Hepatocyte (in vitro differentiated cells): ENCODE data around the gene COQ5. TPM values are rescaled to one million over a fixed set of nuclear protein-coding genes. Genes with fewer than 3 reads are reported as not detected.

Experiments
- DNase-seq: peaks from one replicate; pipeline ENCODE4 v3.0.0-alpha.2; 2016; ENCODE audit warnings: low spot score
- H2AFZ ChIP-seq: fragments of 200-600 bp; sonication (generic); 2 replicates; pipeline ENCODE4 v1.6.0; 2016; ENCODE audit warnings: antibody characterized with exemption, mild to moderate bottlenecking
- H3K27ac ChIP-seq: fragments of 200-600 bp; sonication (generic); 2 replicates; pipeline ENCODE4 v1.5.1; 2016; ENCODE audit warnings: mild to moderate bottlenecking
- H3K27me3 ChIP-seq: fragments of 200-600 bp; sonication (generic); 2 replicates; pipeline ENCODE4 v1.6.1; 2016
- H3K36me3 ChIP-seq: fragments of 200-600 bp; sonication (generic); replicated peaks from 2 replicates; pipeline ENCODE4 v1.5.1; 2016; ENCODE audit warnings: low read depth; ENCODE audit not compliant: insufficient read depth
- H3K4me1 ChIP-seq: fragments of 200-600 bp; sonication (generic); 2 replicates; pipeline ENCODE4 v1.5.1; 2016; ENCODE audit warnings: mild to moderate bottlenecking, moderate library complexity; ENCODE audit not compliant: insufficient read depth
- H3K4me2 ChIP-seq: fragments of 200-600 bp; sonication (generic); 2 replicates; pipeline ENCODE4 v1.6.0; 2016
- H3K4me3 ChIP-seq: fragments of 200-600 bp; sonication (generic); 2 replicates; pipeline ENCODE4 v1.5.1; 2016; ENCODE audit warnings: mild to moderate bottlenecking
- H3K79me2 ChIP-seq: fragments of 200-600 bp; sonication (generic); 2 replicates; pipeline ENCODE4 v1.6.0; 2017; ENCODE audit warnings: mild to moderate bottlenecking
- H3K9me2 ChIP-seq: fragments of 200-600 bp; sonication (generic); replicated peaks from 2 replicates; pipeline ENCODE4 v1.6.0; 2017; ENCODE audit warnings: mild to moderate bottlenecking; ENCODE audit not compliant: insufficient read depth
- H3K9me3 ChIP-seq: fragments of 200-600 bp; sonication (generic); 2 replicates; pipeline ENCODE4 v1.5.1; 2016; ENCODE audit warnings: low read depth, mild to moderate bottlenecking
- H4K20me1 ChIP-seq: fragments of 200-600 bp; sonication (generic); 2 replicates; pipeline ENCODE4 v1.6.0; 2016; ENCODE audit warnings: mild to moderate bottlenecking; ENCODE audit not compliant: insufficient read depth, poor library complexity, severe bottlenecking
- CTCF ChIP-seq: fragments of 200-600 bp; sonication (generic); IDR thresholded peaks from 2 replicates; pipeline ENCODE4 v1.5.1; 2016; ENCODE audit warnings: antibody characterized with exemption, mild to moderate bottlenecking; ENCODE audit not compliant: poor library complexity
- EZH2 ChIP-seq: fragments of 200-600 bp; sonication (generic); IDR thresholded peaks from 2 replicates; pipeline ENCODE4 v1.6.1; 2016; ENCODE audit warnings: antibody characterized with exemption, mild to moderate bottlenecking, borderline replicate concordance
- EZH2phosphoT487 ChIP-seq: fragments of 200-600 bp; sonication (generic); IDR thresholded peaks from one replicate; pipeline ENCODE4 v1.6.1; 2018; ENCODE audit warnings: antibody characterized with exemption, mild to moderate bottlenecking, low read depth, moderate library complexity; ENCODE audit not compliant: unreplicated experiment, severe bottlenecking
- WGBS: methylation state at CpG from one replicate; pipeline ENCODE4 v1.1.6; 2016; ENCODE audit warnings: low lambda C conversion rate; ENCODE audit errors: missing lambda C conversion rate; 5-methylcytosine and 5-hydroxymethylcytosine counted together
- polyA plus RNA-seq: library from polyadenylated mRNA; unstranded; fragments of >200 nt; fragmentation: Nextera tagmentation; extraction: Ambion mirVana; gene quantifications from 2 replicates; pipeline ENCODE4 v1.2.1, GENCODE V29; 2016
- total RNA-seq: library from RNA; depleted of rRNA; stranded (reverse); fragments of >200 nt; gene quantifications from 2 replicates; pipeline ENCODE4 v1.2.3, GENCODE V29; 2014

The COQ5 gene
- total and polyA plus RNA-seq, 2 experiments from 2014 or later, result 37.0 to 40.7 TPM

- no peaks in the 10 kb centered on the region for H3K9me3 ChIP-seq
- no peaks in the 10 kb centered on the region for H3K27me3 ChIP-seq
- WGBS, result 88% methylated on average over 1 of the region's 1 CpG
- no peak for DNase-seq
- no peaks in the 10 kb centered on the region for H3K9me2 ChIP-seq
- H4K20me1 ChIP-seq, result no peaks in the 10 kb centered on the region
- H3K4me1 ChIP-seq, result no peaks in the 10 kb centered on the region
- H3K27ac ChIP-seq, result no peak overlapping the region
- TF ChIP-seq EZH2, result no peak
- no peak for TF ChIP-seq EZH2phosphoT487
- no peak for TF ChIP-seq CTCF
- H3K36me3 ChIP-seq, result no peaks in the 10 kb centered on the region
- no peaks in the 10 kb centered on the region for H3K79me2 ChIP-seq
- H3K4me2 ChIP-seq, result no peak overlapping the region
- no peak overlapping the region for H3K4me3 ChIP-seq
- no peak overlapping the region for H2AFZ ChIP-seq
These were observed 48.7 kb downstream of the COQ5 start for GRCh38 chr12:120480211-120480610.

GRCh38 chr12:120479458-120479857 is 49.5 kb downstream of the COQ5 start:
- TF ChIP-seq EZH2 (no peak), EZH2phosphoT487 (no peak), CTCF (no peak)
- H3K4me3 ChIP-seq, result no peak overlapping the region
- DNase-seq, result no peak

GRCh38 chr12:120475643-120476042 is 53.3 kb downstream of the COQ5 start:
- H3K4me3 ChIP-seq, result no peak overlapping the region
- no peaks in the 10 kb centered on the region for H3K27me3 ChIP-seq
- no peaks in the 10 kb centered on the region for H3K9me3 ChIP-seq
- no peak overlapping the region for H3K4me2 ChIP-seq
- no peak for DNase-seq
- no peaks in the 10 kb centered on the region for H4K20me1 ChIP-seq
- TF ChIP-seq EZH2phosphoT487 (no peak), EZH2 (no peak), CTCF (no peak)
- H2AFZ ChIP-seq, result no peak overlapping the region
- no peaks in the 10 kb centered on the region for H3K9me2 ChIP-seq
- H3K36me3 ChIP-seq, result no peaks in the 10 kb centered on the region
- peaks cover 33% of the 10 kb centered on the region for H3K79me2 ChIP-seq
- peaks cover 2% of the 10 kb centered on the region for H3K4me1 ChIP-seq
- 100% methylated on average over 1 of the region's 1 CpG for WGBS
- H3K27ac ChIP-seq, result no peak overlapping the region

More at GRCh38 chr12:120479458-120479857, 49.5 kb downstream of the COQ5 start:
- Histone ChIP-seq H3K9me2 (no peaks in the 10 kb centered on the region), H3K4me2 (no peak overlapping the region), H3K4me1 (no peaks in the 10 kb centered on the region), H3K79me2 (no peaks in the 10 kb centered on the region), H3K36me3 (no peaks in the 10 kb centered on the region), H3K9me3 (no peaks in the 10 kb centered on the region), H3K27me3 (no peaks in the 10 kb centered on the region), H2AFZ (no peak overlapping the region), H3K27ac (no peak overlapping the region), H4K20me1 (no peaks in the 10 kb centered on the region)
- WGBS, result 95% methylated on average over 1 of the region's 1 CpG

GRCh38 chr12:120474616-120474960 is 54.4 kb downstream of the COQ5 start:
- peaks cover 42% of the 10 kb centered on the region for H3K79me2 ChIP-seq
- 30% methylated on average over 2 of the region's 2 CpGs for WGBS
- no peak overlapping the region for H2AFZ ChIP-seq
- no peaks in the 10 kb centered on the region for H4K20me1 ChIP-seq
- H3K27ac ChIP-seq, result no peak overlapping the region
- no peak overlapping the region for H3K4me2 ChIP-seq
- no peaks in the 10 kb centered on the region for H3K36me3 ChIP-seq
- H3K27me3 ChIP-seq, result no peaks in the 10 kb centered on the region
- H3K4me3 ChIP-seq, result no peak overlapping the region
- DNase-seq, result peak; percentile 56
- peaks cover 6% of the 10 kb centered on the region for H3K4me1 ChIP-seq
- H3K9me2 ChIP-seq, result no peaks in the 10 kb centered on the region
- TF ChIP-seq EZH2phosphoT487 (no peak), EZH2 (no peak), CTCF (no peak)
- H3K9me3 ChIP-seq, result no peaks in the 10 kb centered on the region
